Colonic mucosa (tissue), 4 donors: ENCODE results near the gene PDLIM4. TPM values are rescaled to one million over a fixed set of nuclear protein-coding genes. Genes with fewer than 3 reads are reported as not detected.
A peak's percentile ranks its signal among the peaks of the same experiment; 100 is the strongest.

Source experiments
- DNase-seq: peaks from one replicate; pipeline ENCODE4 v3.0.0-alpha.2; 2020
- H3K27ac ChIP-seq: fragments of 200-600 bp; one replicate; pipeline ENCODE4 v1.8.0; 2021
- H3K27me3 ChIP-seq: fragments of 200-600 bp; one replicate; pipeline ENCODE4 v1.8.0; 2021
- H3K36me3 ChIP-seq: fragments of 200-600 bp; one replicate; pipeline ENCODE4 v1.8.0; 2021
- H3K4me1 ChIP-seq: fragments of 200-600 bp; one replicate; pipeline ENCODE4 v1.8.0; 2021; ENCODE audit warnings: mild to moderate bottlenecking
- H3K4me3 ChIP-seq: fragments of 200-600 bp; one replicate; pipeline ENCODE4 v1.8.0; 2021
- H3K9ac ChIP-seq, 2 donors: one replicate each; pipeline ENCODE4 v1.7.0; 2013; ENCODE audit warnings: control low read depth in 2 of 2, low read depth in 2 of 2, low read length in 2 of 2
- H3K9me3 ChIP-seq: fragments of 200-600 bp; one replicate; pipeline ENCODE4 v1.8.0; 2021
- intact Hi-C: fragments of 100-400 bp; cut with DNase I; formaldehyde crosslinking; loops from one replicate; pipeline ENCODE4 v1.14.1; 2022
- total RNA-seq, 2 donors: library from RNA; stranded (reverse); fragmentation: NEBNext Ultra II Directional in 1 of 2; extraction: Animal tissue kit (Norgen Biotek cat#: 25700) in 1 of 2; gene quantifications; one replicate each; pipeline ENCODE4 v1.2.1, GENCODE V29; 2021
- TF ChIP-seq, protein P1 (sequence below): fragments of 200-600 bp; IDR thresholded peaks from one replicate; pipeline ENCODE4 v1.8.0; 2022; ENCODE audit warnings: antibody characterized with exemption, mild to moderate bottlenecking
- donor health status: healthy.
- donor health status: DM: no; HTN: no; CAD: no.
- donor health status: DM: no; HTN: no; CAD: no.

The PDLIM4 gene
- total RNA-seq, 2 donors from 2014 or later = 2.3 to 14.3 TPM

DNA sequence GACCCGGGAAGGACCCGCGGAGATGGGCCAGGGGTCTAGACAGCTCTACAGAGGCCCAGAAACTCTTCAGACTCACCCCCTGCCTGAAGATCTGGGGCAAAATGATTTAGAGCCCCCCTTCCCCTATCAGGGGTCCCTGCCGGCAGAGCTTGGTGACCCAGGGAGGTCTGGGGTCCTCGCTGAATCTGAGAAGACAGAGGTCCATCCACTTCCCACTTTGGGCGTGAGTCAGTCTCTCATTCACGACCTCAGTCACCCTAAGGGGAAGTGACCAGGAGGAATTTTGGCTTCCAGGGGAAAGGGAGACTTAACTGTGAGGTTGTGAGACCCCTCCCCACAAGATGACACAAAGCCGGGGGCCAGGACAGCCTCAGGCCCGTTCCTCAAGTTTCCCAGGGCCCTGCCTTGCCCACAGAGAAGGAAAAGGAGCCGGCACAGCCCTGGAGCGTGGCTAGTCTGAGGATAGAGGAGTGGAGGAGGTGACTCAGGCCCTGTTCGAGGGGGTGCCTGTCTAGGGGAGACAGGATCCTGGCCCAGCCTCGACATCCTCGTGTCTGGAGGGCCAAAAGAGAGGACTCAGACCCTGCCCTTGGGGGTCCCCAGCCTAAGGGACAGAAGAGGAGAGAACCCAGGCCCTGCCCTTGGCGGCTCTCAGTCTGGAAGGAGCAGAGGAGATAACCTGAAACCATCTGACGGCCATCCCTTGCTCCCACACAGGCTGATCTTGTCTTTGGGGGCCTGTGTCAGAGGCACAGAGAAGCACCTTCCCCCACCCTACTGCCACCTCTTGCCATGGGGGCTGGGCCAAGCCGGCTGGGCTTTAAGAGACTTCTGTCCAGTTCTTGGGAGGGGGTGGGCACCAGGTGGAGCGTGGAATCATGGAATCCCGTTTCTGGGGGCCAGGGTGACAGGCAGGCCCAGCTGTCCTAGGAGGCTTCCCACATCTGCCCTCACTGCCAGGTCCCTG, 889 bp downstream of the PDLIM4 start:
- Histone ChIP-seq H3K27me3 (no peaks in the 10 kb centered on the region), H3K9me3 (no peaks in the 10 kb centered on the region), H3K27ac (peak overlapping the region; percentile 83), H3K9ac (peak overlapping the region; percentile 69 to 73), H3K4me1 (peaks cover 2% of the 10 kb centered on the region), H3K4me3 (peak overlapping the region; percentile 40), H3K36me3 (no peaks in the 10 kb centered on the region)
- TF ChIP-seq, protein P1, sequence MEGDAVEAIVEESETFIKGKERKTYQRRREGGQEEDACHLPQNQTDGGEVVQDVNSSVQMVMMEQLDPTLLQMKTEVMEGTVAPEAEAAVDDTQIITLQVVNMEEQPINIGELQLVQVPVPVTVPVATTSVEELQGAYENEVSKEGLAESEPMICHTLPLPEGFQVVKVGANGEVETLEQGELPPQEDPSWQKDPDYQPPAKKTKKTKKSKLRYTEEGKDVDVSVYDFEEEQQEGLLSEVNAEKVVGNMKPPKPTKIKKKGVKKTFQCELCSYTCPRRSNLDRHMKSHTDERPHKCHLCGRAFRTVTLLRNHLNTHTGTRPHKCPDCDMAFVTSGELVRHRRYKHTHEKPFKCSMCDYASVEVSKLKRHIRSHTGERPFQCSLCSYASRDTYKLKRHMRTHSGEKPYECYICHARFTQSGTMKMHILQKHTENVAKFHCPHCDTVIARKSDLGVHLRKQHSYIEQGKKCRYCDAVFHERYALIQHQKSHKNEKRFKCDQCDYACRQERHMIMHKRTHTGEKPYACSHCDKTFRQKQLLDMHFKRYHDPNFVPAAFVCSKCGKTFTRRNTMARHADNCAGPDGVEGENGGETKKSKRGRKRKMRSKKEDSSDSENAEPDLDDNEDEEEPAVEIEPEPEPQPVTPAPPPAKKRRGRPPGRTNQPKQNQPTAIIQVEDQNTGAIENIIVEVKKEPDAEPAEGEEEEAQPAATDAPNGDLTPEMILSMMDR = no peak
- intact Hi-C loops = no loop called here
- DNase-seq = peak; percentile 23

DNA sequence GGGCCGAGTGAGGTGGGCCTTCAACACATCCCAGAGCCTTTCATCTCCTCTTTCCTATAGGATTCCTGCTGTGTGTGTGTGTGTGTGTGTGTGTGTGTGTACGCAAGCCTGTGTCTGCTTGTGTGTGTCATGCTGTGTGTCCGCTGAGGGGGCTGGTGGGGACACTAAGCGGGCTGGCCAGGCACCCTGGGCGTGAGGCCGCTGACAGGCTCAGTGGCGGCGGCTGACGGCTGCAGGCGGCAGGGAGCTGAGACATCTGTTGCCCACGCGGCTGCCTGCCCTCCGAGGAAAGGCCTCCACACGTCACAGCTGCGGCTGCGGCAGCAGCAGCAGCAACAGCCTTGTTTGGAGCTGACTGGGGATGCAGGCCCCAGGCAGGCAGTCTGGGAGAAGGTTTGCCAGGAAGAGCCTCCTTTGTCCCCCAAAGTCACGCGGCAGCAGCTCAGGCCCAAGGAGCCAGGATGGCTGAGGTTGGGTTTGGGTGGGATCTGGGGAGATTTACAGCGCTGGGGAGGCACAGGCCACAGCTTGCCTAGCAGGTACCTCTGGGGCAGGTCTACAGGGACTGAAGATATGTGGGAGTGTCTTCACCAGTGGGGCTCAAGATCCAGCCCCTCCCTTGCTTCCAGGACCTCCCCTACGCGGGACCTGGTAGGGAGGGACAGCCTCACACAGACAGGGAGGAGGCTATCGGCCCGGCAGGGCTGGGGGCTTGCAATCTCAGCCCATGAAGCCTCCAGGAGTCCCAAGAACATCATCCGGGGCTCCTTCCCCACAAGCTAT, 1.8 kb downstream of the PDLIM4 start:
- Histone ChIP-seq H3K27ac (peak overlapping the region; percentile 83), H3K9me3 (no peaks in the 10 kb centered on the region), H3K4me3 (peak overlapping the region; percentile 40), H3K9ac (peak overlapping the region; percentile 69 to 73), H3K4me1 (peaks cover 4% of the 10 kb centered on the region), H3K27me3 (no peaks in the 10 kb centered on the region), H3K36me3 (no peaks in the 10 kb centered on the region)
- TF ChIP-seq, protein P1 = no peak
- intact Hi-C loops = no loop called here
- peak; percentile 28 for DNase-seq

DNA sequence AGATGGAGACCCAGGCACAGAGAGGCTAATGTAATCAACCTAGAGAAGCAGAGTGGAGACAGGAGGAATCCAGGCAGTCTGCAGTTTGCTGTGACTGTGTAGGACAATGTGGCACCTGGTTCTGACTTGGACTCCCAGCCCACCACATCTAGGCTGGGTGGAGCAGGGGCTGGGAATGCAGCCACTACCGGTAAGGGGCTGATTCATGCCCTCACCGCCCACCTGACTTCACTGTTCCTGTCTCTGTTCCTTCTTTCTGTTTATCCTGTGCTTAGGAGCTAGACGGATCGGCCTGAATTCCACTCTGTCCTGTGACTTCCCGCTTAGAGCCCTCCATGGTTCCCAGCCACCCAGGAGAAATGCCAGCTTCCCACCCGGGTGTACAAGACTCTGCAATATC, 2.6 kb downstream of the PDLIM4 start:
- H3K36me3 ChIP-seq = no peaks in the 10 kb centered on the region
- no peaks in the 10 kb centered on the region for H3K9me3 ChIP-seq
- peaks cover 6% of the 10 kb centered on the region for H3K4me1 ChIP-seq
- peak overlapping the region; percentile 21 for H3K4me3 ChIP-seq
- TF ChIP-seq, protein P1 = no peak
- peak; percentile 20 for DNase-seq
- intact Hi-C loops = no loop called here
- H3K27me3 ChIP-seq = no peaks in the 10 kb centered on the region
- H3K9ac ChIP-seq = peak overlapping the region in 1 of 2 donors; percentile 69
- H3K27ac ChIP-seq = peak overlapping the region; percentile 83

DNA sequence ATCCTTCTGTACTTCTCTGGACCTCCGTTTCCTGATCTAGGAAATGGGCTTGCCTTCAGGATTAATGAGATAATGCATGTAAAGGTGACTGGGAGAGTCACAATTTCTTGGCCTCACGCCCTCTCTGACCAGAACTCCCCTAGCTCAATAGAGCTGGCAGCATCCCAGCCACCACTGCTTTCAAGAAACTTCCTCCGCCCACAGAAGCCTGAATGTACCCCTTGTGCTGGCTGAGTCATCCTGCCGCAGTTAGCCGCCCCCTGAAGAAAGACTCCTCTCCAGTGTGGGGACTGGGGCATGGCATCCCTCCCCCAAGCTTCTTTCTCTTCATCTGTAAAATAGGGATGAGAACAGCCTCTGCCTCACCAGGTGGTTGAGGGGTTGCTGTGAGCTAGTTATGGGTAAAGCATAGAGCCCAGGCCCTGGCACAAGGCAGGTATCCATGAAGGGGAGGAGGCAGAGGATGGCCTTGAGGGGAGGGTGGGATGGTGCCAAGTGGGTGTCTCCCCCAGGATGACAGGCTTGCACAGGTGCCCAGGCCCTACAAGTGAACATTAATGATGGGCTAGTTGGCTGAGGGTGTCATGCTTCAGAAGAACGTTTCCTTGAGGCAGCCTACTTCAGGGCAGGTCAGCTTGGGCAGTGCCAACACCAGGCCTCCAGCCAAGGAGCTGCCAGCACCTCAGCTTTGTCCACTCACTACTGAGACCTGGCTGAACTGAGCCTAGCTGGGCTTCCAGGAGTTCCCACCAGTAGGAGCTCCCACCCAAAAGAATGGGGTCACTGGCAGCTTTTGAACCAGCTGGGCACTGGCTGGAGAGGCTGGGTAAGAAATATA, 3.4 kb downstream of the PDLIM4 start:
- Histone ChIP-seq H3K36me3 (no peaks in the 10 kb centered on the region), H3K9ac (no peak overlapping the region), H3K9me3 (no peaks in the 10 kb centered on the region), H3K27ac (peak overlapping the region; percentile 83), H3K4me1 (peaks cover 15% of the 10 kb centered on the region), H3K27me3 (no peaks in the 10 kb centered on the region), H3K4me3 (no peak overlapping the region)
- TF ChIP-seq, protein P1 = no peak
- intact Hi-C loops = no loop called here
- peak; percentile 37 for DNase-seq
